Fibroblast of lung (primary cell): Measurements from ENCODE around the gene PDIA2. TPM values are rescaled to one million over a fixed set of nuclear protein-coding genes. Genes with fewer than 3 reads are reported as not detected.

Experiments
- DNase-seq, 2 donors: peaks; one replicate each; pipeline versions ENCODE4 v3.0.0 to v3.0.0-alpha.2; 2010; ENCODE audit warnings: low read depth in 2 of 2
- H2AFZ ChIP-seq: 2 replicates; pipeline ENCODE4 v1.5.1; 2012; ENCODE audit warnings: low read length, control low read depth, inconsistent platforms
- H3K27ac ChIP-seq: 2 replicates; pipeline ENCODE4 v1.5.1; 2011; ENCODE audit warnings: low read length, control low read depth; ENCODE audit not compliant: insufficient read depth
- H3K27me3 ChIP-seq: 2 replicates; pipeline ENCODE4 v1.5.1; 2011; ENCODE audit warnings: mild to moderate bottlenecking, low read length; ENCODE audit not compliant: control insufficient read depth, insufficient read depth
- H3K36me3 ChIP-seq: 2 replicates; pipeline ENCODE4 v1.5.1; 2011; ENCODE audit warnings: low read length; ENCODE audit not compliant: control insufficient read depth, insufficient read depth
- H3K4me1 ChIP-seq: 2 replicates; pipeline ENCODE4 v1.5.1; 2011; ENCODE audit warnings: low read length; ENCODE audit not compliant: control insufficient read depth, insufficient read depth; ENCODE audit errors: extremely low read depth
- H3K4me2 ChIP-seq: 2 replicates; pipeline ENCODE4 v1.5.1; 2011; ENCODE audit warnings: low read length, control low read depth; ENCODE audit not compliant: insufficient read depth; ENCODE audit errors: extremely low read depth
- H3K4me3 ChIP-seq, 4 experiments: fragments of 200-600 bp in 1 of 4; sonication (generic) in 1 of 4; replicated peaks in 1 of 4; 2 replicates each; pipeline ENCODE4 v1.5.1; 2011 to 2016; ENCODE audit warnings: low read length in 4 of 4, low read depth in 3 of 4, mild to moderate bottlenecking in 3 of 4, control low read depth in 2 of 4, inconsistent platforms in 1 of 4, mixed read lengths in 1 of 4; ENCODE audit not compliant: insufficient read depth in 1 of 4; ENCODE audit errors: control extremely low read depth in 1 of 4
- H3K79me2 ChIP-seq: 2 replicates; pipeline ENCODE4 v1.5.1; 2012; ENCODE audit warnings: mild to moderate bottlenecking, low read length, inconsistent platforms; ENCODE audit not compliant: control insufficient read depth, insufficient read depth
- H3K9ac ChIP-seq: 2 replicates; pipeline ENCODE4 v1.5.1; 2011; ENCODE audit warnings: mild to moderate bottlenecking, low read length, control low read depth; ENCODE audit not compliant: insufficient read depth
- H3K9me3 ChIP-seq: 2 replicates; pipeline ENCODE4 v1.5.1; 2012; ENCODE audit warnings: low read depth, low read length; ENCODE audit not compliant: control insufficient read depth, insufficient read depth
- H4K20me1 ChIP-seq: 2 replicates; pipeline ENCODE4 v1.5.1; 2011; ENCODE audit warnings: low read length; ENCODE audit not compliant: control insufficient read depth, insufficient read depth; ENCODE audit errors: extremely low read depth
- EZH2 ChIP-seq: IDR thresholded peaks from 2 replicates; pipeline ENCODE4 v1.5.1; 2012; ENCODE audit warnings: low read length, control low read depth, mild to moderate bottlenecking; ENCODE audit errors: missing control alignments
- polyA plus RNA-seq, 2 donors: library from polyadenylated mRNA; depleted of rRNA in 1 of 2; stranded (reverse) in 1 of 2; unstranded in 1 of 2; fragments of >200 nt; gene quantifications; 2 replicates each; pipeline ENCODE4 v1.2.1, GENCODE V29; 2011 to 2012; ENCODE audit warnings: missing spikeins in 1 of 2
- total RNA-seq: library from RNA; depleted of rRNA; stranded (reverse); fragments of >200 nt; gene quantifications from 2 replicates; pipeline ENCODE4 v1.2.1, GENCODE V29; 2014
- TF ChIP-seq, protein P1 (sequence below), 2 donors: IDR thresholded peaks in 1 of 2; conservative IDR thresholded peaks in 1 of 2; 1 replicate in 1 of 2; 2 replicates in 1 of 2; pipeline ENCODE4 v1.5.1; 2011 to 2012; ENCODE audit warnings: low read length in 2 of 2, control low read depth in 1 of 2, inconsistent platforms in 1 of 2, low read depth in 1 of 2, mild to moderate bottlenecking in 1 of 2

PDIA2 gene
- total and polyA plus RNA-seq, 2 donors (not counting 1 experiment from before 2014, with no cell fraction given) = 0.06 to 0.33 TPM

DNA sequence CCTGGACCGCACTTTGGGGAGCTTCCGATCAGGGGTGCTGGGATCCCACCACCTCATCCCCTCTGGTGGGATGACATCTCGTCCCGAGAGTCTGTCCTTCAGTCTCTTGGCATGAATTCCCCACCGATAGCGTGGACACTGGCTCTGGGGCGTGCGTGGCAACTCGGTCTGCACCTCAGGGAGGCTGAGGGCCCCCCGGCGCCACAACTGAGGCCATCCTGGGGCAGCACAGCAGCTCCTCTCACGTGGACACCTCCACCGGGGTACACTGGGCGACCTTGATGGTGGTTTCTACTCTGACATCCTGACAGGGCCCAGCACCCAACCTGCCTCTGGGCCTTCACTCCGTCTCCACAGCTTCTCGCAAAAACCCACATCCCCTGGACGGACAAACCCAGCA is 8.6 kb downstream of the PDIA2 start:
- no peaks in the 10 kb centered on the region for H3K9me3 ChIP-seq

DNA sequence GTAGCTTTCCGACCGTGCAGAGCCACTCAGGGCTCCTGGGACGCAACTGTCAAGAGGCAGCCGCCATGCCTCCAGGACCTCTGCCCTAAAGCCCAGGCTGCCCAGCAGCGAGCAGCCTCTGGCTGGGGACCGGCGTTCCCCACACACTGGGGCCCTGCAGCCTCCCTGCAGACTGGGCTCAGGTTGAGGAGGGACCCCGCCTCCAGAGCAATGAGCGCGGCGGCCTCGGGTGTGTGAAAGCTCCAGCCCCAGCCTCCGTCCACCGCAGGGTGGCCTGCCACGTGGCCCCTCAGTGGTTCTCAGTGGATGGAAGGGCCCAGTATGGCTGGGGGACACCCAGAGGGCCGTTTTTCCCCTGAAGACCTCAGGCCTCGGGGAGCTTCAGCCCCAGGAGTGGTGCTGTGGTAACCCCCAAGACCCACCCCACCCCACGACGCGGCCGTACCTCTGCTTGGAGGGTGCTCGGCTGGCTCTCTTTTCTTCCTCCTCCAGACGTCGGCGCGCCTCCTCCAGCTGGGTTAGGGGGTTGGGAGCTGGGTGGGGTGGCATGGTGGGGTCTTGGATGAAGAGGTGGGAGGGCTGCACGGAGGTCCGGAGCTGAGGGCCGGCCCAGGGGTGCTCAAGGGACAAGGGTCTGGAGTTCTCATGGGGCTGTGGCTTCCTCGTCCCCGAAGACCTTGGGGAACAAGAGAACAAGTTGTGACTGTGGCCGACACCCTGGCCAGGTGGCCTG is 10.2 kb downstream of the PDIA2 start:
- no peak overlapping the region for H3K4me2 ChIP-seq
- no peak overlapping the region for H3K27ac ChIP-seq
- TF ChIP-seq, protein P1, sequence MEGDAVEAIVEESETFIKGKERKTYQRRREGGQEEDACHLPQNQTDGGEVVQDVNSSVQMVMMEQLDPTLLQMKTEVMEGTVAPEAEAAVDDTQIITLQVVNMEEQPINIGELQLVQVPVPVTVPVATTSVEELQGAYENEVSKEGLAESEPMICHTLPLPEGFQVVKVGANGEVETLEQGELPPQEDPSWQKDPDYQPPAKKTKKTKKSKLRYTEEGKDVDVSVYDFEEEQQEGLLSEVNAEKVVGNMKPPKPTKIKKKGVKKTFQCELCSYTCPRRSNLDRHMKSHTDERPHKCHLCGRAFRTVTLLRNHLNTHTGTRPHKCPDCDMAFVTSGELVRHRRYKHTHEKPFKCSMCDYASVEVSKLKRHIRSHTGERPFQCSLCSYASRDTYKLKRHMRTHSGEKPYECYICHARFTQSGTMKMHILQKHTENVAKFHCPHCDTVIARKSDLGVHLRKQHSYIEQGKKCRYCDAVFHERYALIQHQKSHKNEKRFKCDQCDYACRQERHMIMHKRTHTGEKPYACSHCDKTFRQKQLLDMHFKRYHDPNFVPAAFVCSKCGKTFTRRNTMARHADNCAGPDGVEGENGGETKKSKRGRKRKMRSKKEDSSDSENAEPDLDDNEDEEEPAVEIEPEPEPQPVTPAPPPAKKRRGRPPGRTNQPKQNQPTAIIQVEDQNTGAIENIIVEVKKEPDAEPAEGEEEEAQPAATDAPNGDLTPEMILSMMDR (conservative IDR thresholded peaks at IDR 0.05 in 1 of 2, IDR thresholded peaks at IDR 0.05 in 1 of 2; ENCODE audit: low read depth in 1 of 2, low read length in 2 of 2) = no peak
- TF ChIP-seq EZH2 = no peak
- H4K20me1 ChIP-seq = no peaks in the 10 kb centered on the region
- no peaks in the 10 kb centered on the region for H3K9me3 ChIP-seq
- no peaks in the 10 kb centered on the region for H3K79me2 ChIP-seq
- no peaks in the 10 kb centered on the region for H3K4me1 ChIP-seq
- no peak for DNase-seq
- H2AFZ ChIP-seq = no peak overlapping the region
- peaks cover 14% of the 10 kb centered on the region for H3K36me3 ChIP-seq
- H3K9ac ChIP-seq = no peak overlapping the region
- H3K4me3 ChIP-seq = no peak overlapping the region
- H3K27me3 ChIP-seq = no peaks in the 10 kb centered on the region

More for the DNA sequence above, 8.6 kb downstream of the PDIA2 start:
- no peaks in the 10 kb centered on the region for H3K27me3 ChIP-seq
- H3K36me3 ChIP-seq = peaks cover 15% of the 10 kb centered on the region
- no peak for DNase-seq
- no peak overlapping the region for H3K27ac ChIP-seq
- no peak for TF ChIP-seq EZH2
- TF ChIP-seq, protein P1 (conservative IDR thresholded peaks at IDR 0.05 in 1 of 2, IDR thresholded peaks at IDR 0.05 in 1 of 2; ENCODE audit: low read depth in 1 of 2, low read length in 2 of 2) = no peak
- H4K20me1 ChIP-seq = no peaks in the 10 kb centered on the region
- H3K79me2 ChIP-seq = no peaks in the 10 kb centered on the region
- H3K9ac ChIP-seq = no peak overlapping the region
- H3K4me1 ChIP-seq = no peaks in the 10 kb centered on the region
- no peak overlapping the region for H3K4me3 ChIP-seq
- H2AFZ ChIP-seq = no peak overlapping the region
- H3K4me2 ChIP-seq = no peak overlapping the region

DNA sequence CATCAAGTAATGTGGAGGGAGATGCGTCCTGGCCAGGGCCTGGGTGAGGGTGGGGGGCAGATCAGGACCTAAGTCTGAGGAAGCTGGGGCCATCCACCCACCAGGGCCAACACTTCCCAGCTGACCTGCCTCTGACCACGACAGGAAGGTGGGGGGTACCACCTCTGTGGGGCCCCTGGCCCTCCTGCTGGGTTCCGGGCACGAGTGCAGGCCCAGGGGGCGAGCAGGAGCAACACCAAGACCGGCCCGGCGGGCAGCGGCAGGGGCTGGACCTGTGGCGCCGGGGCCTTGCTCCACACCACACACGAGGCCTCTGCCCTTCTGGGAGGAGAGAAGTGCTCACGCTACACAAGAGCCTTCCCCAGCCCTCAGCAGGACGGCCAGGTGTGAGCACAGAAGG is 13.3 kb downstream of the PDIA2 start:
- H3K9ac ChIP-seq = no peak overlapping the region
- no peaks in the 10 kb centered on the region for H4K20me1 ChIP-seq
- H3K36me3 ChIP-seq = peaks cover 10% of the 10 kb centered on the region
- DNase-seq = no peak
- no peaks in the 10 kb centered on the region for H3K9me3 ChIP-seq
- H3K4me1 ChIP-seq = no peaks in the 10 kb centered on the region
- no peak for TF ChIP-seq EZH2
- TF ChIP-seq, protein P1 (conservative IDR thresholded peaks at IDR 0.05 in 1 of 2, IDR thresholded peaks at IDR 0.05 in 1 of 2; ENCODE audit: low read depth in 1 of 2, low read length in 2 of 2) = no peak
- H3K4me2 ChIP-seq = no peak overlapping the region
- no peaks in the 10 kb centered on the region for H3K27me3 ChIP-seq
- no peak overlapping the region for H3K4me3 ChIP-seq
- H3K27ac ChIP-seq = no peak overlapping the region
- no peak overlapping the region for H2AFZ ChIP-seq
- H3K79me2 ChIP-seq = no peaks in the 10 kb centered on the region
